HCT116 (cell line): ENCODE measurements around the gene PAK1. TPM values are rescaled to one million over a fixed set of nuclear protein-coding genes. Genes with fewer than 3 reads are reported as not detected.

Experiments
- ATAC-seq: fragments of 200-7000 bp; cut with Tn5 transposase; 2 replicates; pipeline ENCODE4 v1.9.1; 2020; ENCODE audit warnings: mild to moderate bottlenecking, moderate library complexity
- BruUV-seq: library from RNA; stranded (reverse); fragments of 400-500 nt; replicated peaks from 2 replicates; lab custom pipeline; 2021; lab: Mats Ljungman, UMichigan
- CTCF ChIA-PET: fragments of 300-600 bp; sonication (Branson Sonifier 250); formaldehyde crosslinking; loops from one replicate; lab custom pipeline; 2021; ENCODE audit warnings: antibody characterized with exemption; lab: Charles Lee
- POLR2A ChIA-PET: fragments of 300-600, 350-600 bp; sonication (Branson Sonifier 250); formaldehyde crosslinking; loops from one replicate; lab custom pipeline; 2021; ENCODE audit warnings: antibody characterized with exemption; lab: Charles Lee
- RAD21 ChIA-PET, 2 experiments: fragments of 300-600 bp; sonication (Branson Sonifier 250); formaldehyde crosslinking; loops; one replicate each; lab custom pipeline; 2023; ENCODE audit warnings: low total read pairs in 2 of 2; ENCODE audit not compliant: uncharacterized antibody in 2 of 2, unreplicated experiment in 2 of 2, low non-redundant PET in 1 of 2; lab: Charles Lee
- DNase-seq: peaks from one replicate; pipeline ENCODE4 v3.0.0-alpha.2; 2010; ENCODE audit warnings: low read depth, low spot score
- H2AFZ ChIP-seq: fragments of 200-600 bp; shearing (Covaris generic), sonication (generic); 2 replicates; pipeline ENCODE4 v1.6.1; 2017; ENCODE audit warnings: low read depth, mixed run types, mixed read lengths, antibody characterized with exemption, low read length; ENCODE audit not compliant: poor library complexity, severe bottlenecking
- H3K27ac ChIP-seq: 2 replicates; pipeline ENCODE4 v1.5.1; 2012; ENCODE audit warnings: low read depth, low read length
- H3K27me3 ChIP-seq: fragments of 200-600 bp; sonication (generic); 2 replicates; pipeline ENCODE4 v1.6.1; 2016; ENCODE audit warnings: mixed run types, low read length, mixed read lengths; ENCODE audit not compliant: insufficient read depth
- H3K36me3 ChIP-seq, 2 experiments: fragments of 200-500 bp in 1 of 2; fragments of 200-600 bp in 1 of 2; sonication (Bioruptor generic) in 1 of 2; sonication (generic) in 1 of 2; 2 replicates each; pipeline versions ENCODE4 v1.5.1 to v1.6.1; 2014 to 2016; ENCODE audit warnings: low read length in 2 of 2, inconsistent platforms in 1 of 2, mixed read lengths in 1 of 2, mixed run types in 1 of 2; ENCODE audit not compliant: insufficient read depth in 2 of 2, control insufficient read depth in 1 of 2
- H3K4me1 ChIP-seq, 2 experiments: fragments of 200-600 bp in 1 of 2; sonication (generic) in 1 of 2; 2 replicates each; pipeline versions ENCODE4 v1.5.1 to v1.6.1; 2012 to 2017; ENCODE audit warnings: low read length in 2 of 2, inconsistent platforms in 1 of 2, mild to moderate bottlenecking in 1 of 2, mixed read lengths in 1 of 2, mixed run types in 1 of 2, moderate library complexity in 1 of 2; ENCODE audit not compliant: insufficient read depth in 2 of 2, control insufficient read depth in 1 of 2
- H3K4me2 ChIP-seq: fragments of 200-600 bp; sonication (generic); 2 replicates; pipeline ENCODE4 v1.6.1; 2017; ENCODE audit warnings: mixed run types, low read length, mixed read lengths
- H3K4me3 ChIP-seq, 2 experiments: fragments of 200-600 bp in 1 of 2; sonication (generic) in 1 of 2; replicated peaks in 1 of 2; 2 replicates each; pipeline ENCODE4 v1.5.1; 2011 to 2016; ENCODE audit warnings: low read length in 2 of 2, control low read depth in 1 of 2, low read depth in 1 of 2, mild to moderate bottlenecking in 1 of 2, mixed read lengths in 1 of 2, mixed run types in 1 of 2
- H3K79me2 ChIP-seq: fragments of 200-600 bp; sonication (generic); 2 replicates; pipeline ENCODE4 v1.6.1; 2017; ENCODE audit warnings: mild to moderate bottlenecking, mixed run types, low read length, moderate library complexity, mixed read lengths; ENCODE audit not compliant: insufficient read depth
- H3K9ac ChIP-seq: fragments of 200-600 bp; sonication (generic); 2 replicates; pipeline ENCODE4 v1.6.1; 2016; ENCODE audit warnings: low read length, mixed read lengths
- H3K9me2 ChIP-seq: fragments of 200-600 bp; sonication (generic), shearing (Covaris generic); 2 replicates; pipeline ENCODE4 v1.6.1; 2017; ENCODE audit warnings: mixed run types, mild to moderate bottlenecking, moderate library complexity; ENCODE audit not compliant: insufficient read depth
- H3K9me3 ChIP-seq, 2 experiments: fragments of 200-500 bp in 1 of 2; fragments of 200-600 bp in 1 of 2; sonication (Bioruptor generic) in 1 of 2; sonication (generic) in 1 of 2; 2 replicates each; pipeline ENCODE4 v1.6.1; 2014 to 2017; ENCODE audit warnings: low read length in 2 of 2, mixed read lengths in 2 of 2, inconsistent platforms in 1 of 2, low read depth in 1 of 2, mild to moderate bottlenecking in 1 of 2, mixed run types in 1 of 2, moderate library complexity in 1 of 2; ENCODE audit not compliant: control insufficient read depth in 1 of 2, insufficient read depth in 1 of 2
- H4K20me1 ChIP-seq: fragments of 200-600 bp; sonication (generic), shearing (Covaris generic); 2 replicates; pipeline ENCODE4 v1.6.1; 2017; ENCODE audit warnings: mixed run types, mild to moderate bottlenecking, moderate library complexity; ENCODE audit not compliant: insufficient read depth
- ELF1 ChIP-seq: IDR thresholded peaks from 2 replicates; pipeline ENCODE4 v1.6.1; 2012; ENCODE audit warnings: low read depth, borderline replicate concordance
- EZH2 ChIP-seq: fragments of 200-600 bp; sonication (generic); IDR thresholded peaks from 2 replicates; pipeline ENCODE4 v1.6.1; 2017; ENCODE audit warnings: antibody characterized with exemption, mixed run types
- MAX ChIP-seq: IDR thresholded peaks from 2 replicates; pipeline ENCODE4 v1.6.1; 2012
- POLR2A ChIP-seq: IDR thresholded peaks from 2 replicates; pipeline ENCODE4 v1.7.0; 2011; ENCODE audit warnings: borderline replicate concordance; ENCODE audit not compliant: insufficient read depth, insufficient read length; ENCODE audit errors: extremely low read depth
- POLR2AphosphoS5 ChIP-seq: IDR thresholded peaks from 2 replicates; pipeline ENCODE4 v1.6.1; 2011; ENCODE audit warnings: mild to moderate bottlenecking, low read depth, low read length, moderate library complexity
- RAD21 ChIP-seq: IDR thresholded peaks from 2 replicates; pipeline ENCODE4 v1.6.1; 2012; ENCODE audit warnings: low read depth, mild to moderate bottlenecking
- SIN3A ChIP-seq: IDR thresholded peaks from 2 replicates; pipeline ENCODE4 v1.6.1; 2012; ENCODE audit warnings: low read depth
- ZFX ChIP-seq: fragments of 450-650 bp; IDR thresholded peaks from 2 replicates; pipeline ENCODE4 v1.6.1; 2017
- intact Hi-C: fragments of 100-400 bp; cut with micrococcal nuclease; formaldehyde crosslinking; loops from 2 replicates; pipeline ENCODE4 v1.10.0; 2022
- total RNA-seq: library from RNA; stranded (reverse); gene quantifications from one replicate; pipeline ENCODE4 v1.2.1, GENCODE V29; 2021; ENCODE audit not compliant: unreplicated experiment
- TF ChIP-seq, protein P1 (sequence below): IDR thresholded peaks from 2 replicates; pipeline ENCODE4 v1.6.1; 2012; ENCODE audit warnings: low read depth

Gene PAK1
- total RNA-seq, 1 experiment from 2014 or later = 56.1 TPM

GRCh38 chr11:77411717-77412441, 62.0 kb downstream of the PAK1 start:
- no peaks in the 10 kb centered on the region for H3K9me3 ChIP-seq
- no peaks in the 10 kb centered on the region for H3K27me3 ChIP-seq
- H3K4me1 ChIP-seq = peaks cover 15 to 43% of the 10 kb centered on the region in 2 experiments; a peak in 3 of 4 replicates
- no peak overlapping the region for H2AFZ ChIP-seq
- ChIA-PET CTCF (interaction anchor here (1.6 kb wide), 1 partner anchor 137 kb away, joined by 4 read pairs; no protein-coding TSS in a partner anchor), POLR2A (interaction anchor here (1.1 kb wide), 1 partner anchor 35 kb away, joined by 3 read pairs; no protein-coding TSS in a partner anchor), RAD21 (interaction anchor here in 1 of 2 experiments (0.6 to 0.8 kb wide), 2 partner anchors 61 to 217 kb away, joined by 4 read pairs; no protein-coding TSS in a partner anchor)
- H3K27ac ChIP-seq = peak overlapping the region; percentile 20
- H3K79me2 ChIP-seq = peaks cover 33% of the 10 kb centered on the region
- TF ChIP-seq EZH2 (no peak), RAD21 (0 out of 2 replicates have a peak, but pooled peaks have one; percentile 8), POLR2A (no peak), POLR2AphosphoS5 (peak; percentile 84), ZFX (peak; percentile 53), MAX (peak; percentile 82), ELF1 (no peak), SIN3A (0 out of 2 replicates have a peak, but pooled peaks have one; percentile 47)
- TF ChIP-seq, protein P1, sequence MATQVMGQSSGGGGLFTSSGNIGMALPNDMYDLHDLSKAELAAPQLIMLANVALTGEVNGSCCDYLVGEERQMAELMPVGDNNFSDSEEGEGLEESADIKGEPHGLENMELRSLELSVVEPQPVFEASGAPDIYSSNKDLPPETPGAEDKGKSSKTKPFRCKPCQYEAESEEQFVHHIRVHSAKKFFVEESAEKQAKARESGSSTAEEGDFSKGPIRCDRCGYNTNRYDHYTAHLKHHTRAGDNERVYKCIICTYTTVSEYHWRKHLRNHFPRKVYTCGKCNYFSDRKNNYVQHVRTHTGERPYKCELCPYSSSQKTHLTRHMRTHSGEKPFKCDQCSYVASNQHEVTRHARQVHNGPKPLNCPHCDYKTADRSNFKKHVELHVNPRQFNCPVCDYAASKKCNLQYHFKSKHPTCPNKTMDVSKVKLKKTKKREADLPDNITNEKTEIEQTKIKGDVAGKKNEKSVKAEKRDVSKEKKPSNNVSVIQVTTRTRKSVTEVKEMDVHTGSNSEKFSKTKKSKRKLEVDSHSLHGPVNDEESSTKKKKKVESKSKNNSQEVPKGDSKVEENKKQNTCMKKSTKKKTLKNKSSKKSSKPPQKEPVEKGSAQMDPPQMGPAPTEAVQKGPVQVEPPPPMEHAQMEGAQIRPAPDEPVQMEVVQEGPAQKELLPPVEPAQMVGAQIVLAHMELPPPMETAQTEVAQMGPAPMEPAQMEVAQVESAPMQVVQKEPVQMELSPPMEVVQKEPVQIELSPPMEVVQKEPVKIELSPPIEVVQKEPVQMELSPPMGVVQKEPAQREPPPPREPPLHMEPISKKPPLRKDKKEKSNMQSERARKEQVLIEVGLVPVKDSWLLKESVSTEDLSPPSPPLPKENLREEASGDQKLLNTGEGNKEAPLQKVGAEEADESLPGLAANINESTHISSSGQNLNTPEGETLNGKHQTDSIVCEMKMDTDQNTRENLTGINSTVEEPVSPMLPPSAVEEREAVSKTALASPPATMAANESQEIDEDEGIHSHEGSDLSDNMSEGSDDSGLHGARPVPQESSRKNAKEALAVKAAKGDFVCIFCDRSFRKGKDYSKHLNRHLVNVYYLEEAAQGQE = no peak
- H4K20me1 ChIP-seq = no peaks in the 10 kb centered on the region
- no peaks in the 10 kb centered on the region for H3K36me3 ChIP-seq
- H3K9ac ChIP-seq = peak overlapping the region; percentile 76
- H3K9me2 ChIP-seq = no peaks in the 10 kb centered on the region
- DNase-seq = peak; percentile 49
- H3K4me3 ChIP-seq = peak overlapping the region; percentile 60 to 74
- ATAC-seq = peak; percentile 97
- H3K4me2 ChIP-seq = peak overlapping the region; percentile 89
- intact Hi-C loops = no loop called here
- BruUV-seq = no TSS peak
